Lung (tissue), 12 donors: ENCODE measurements around the gene NTN5. TPM values are rescaled to one million over a fixed set of nuclear protein-coding genes. Genes with fewer than 3 reads are reported as not detected.
A peak's percentile ranks its signal among the peaks of the same experiment; 100 is the strongest.
"Not testable (repeated sequence)": the region's sequence is repeated elsewhere in the genome, so short reads cannot be mapped to it uniquely, and the experiment has no call there.

Source experiments
- ATAC-seq: fragments of 200-7000 bp; cut with Tn5 transposase; one replicate; pipeline ENCODE4 v1.9.1; 2020; ENCODE audit warnings: moderate number of reproducible peaks; ENCODE audit not compliant: insufficient read depth, low FRiP score
- DNase-seq, 3 donors: peaks; one replicate each; pipeline ENCODE4 v3.0.0-alpha.2; 2013 to 2017
- H3K27ac ChIP-seq, 2 donors: one replicate each; pipeline ENCODE4 v1.5.1; 2013; ENCODE audit warnings: mild to moderate bottlenecking in 2 of 2, moderate library complexity in 2 of 2, control low read depth in 1 of 2, inconsistent platforms in 1 of 2, low read depth in 1 of 2, low read length in 1 of 2
- H3K27me3 ChIP-seq, 3 donors: one replicate each; pipeline ENCODE4 v1.5.1; 2013; ENCODE audit warnings: low read length in 2 of 3; ENCODE audit not compliant: control insufficient read depth in 3 of 3, insufficient read depth in 3 of 3
- H3K36me3 ChIP-seq, 4 donors: one replicate each; pipeline ENCODE4 v1.5.1; 2013; ENCODE audit warnings: low read length in 4 of 4, mild to moderate bottlenecking in 1 of 4, moderate library complexity in 1 of 4; ENCODE audit not compliant: control insufficient read depth in 4 of 4, insufficient read depth in 4 of 4
- H3K4me1 ChIP-seq, 5 donors: one replicate each; pipeline ENCODE4 v1.5.1; 2013; ENCODE audit warnings: low read length in 5 of 5, mild to moderate bottlenecking in 2 of 5, moderate library complexity in 1 of 5; ENCODE audit not compliant: control insufficient read depth in 5 of 5, insufficient read depth in 5 of 5
- H3K4me3 ChIP-seq: one replicate; pipeline ENCODE4 v1.5.1; 2013; ENCODE audit warnings: mild to moderate bottlenecking, control low read depth, moderate library complexity
- H3K9ac ChIP-seq, 2 donors: one replicate each; pipeline ENCODE4 v1.5.1; 2013; ENCODE audit warnings: low read length in 2 of 2, control low read depth in 1 of 2; ENCODE audit not compliant: insufficient read depth in 1 of 2
- H3K9me3 ChIP-seq, 4 donors: one replicate each; pipeline ENCODE4 v1.5.1; 2013; ENCODE audit warnings: low read length in 3 of 4, mild to moderate bottlenecking in 1 of 4, moderate library complexity in 1 of 4; ENCODE audit not compliant: control insufficient read depth in 4 of 4, insufficient read depth in 3 of 4
- CTCF ChIP-seq: IDR thresholded peaks from 2 replicates; pipeline ENCODE4 v1.5.1; 2012; ENCODE audit warnings: mild to moderate bottlenecking; ENCODE audit errors: control extremely low read depth, extremely low read depth
- WGBS, 2 donors: extraction: QIAGEN DNeasy Blood & Tissue Kit; methylation state at CpG; one replicate each; pipeline ENCODE4 v1.1.7; 2013; 5-methylcytosine and 5-hydroxymethylcytosine counted together
- polyA plus RNA-seq, 2 donors: library from polyadenylated mRNA; stranded (reverse); fragments of 200-250 nt; gene quantifications; one replicate each; pipeline ENCODE4 v1.2.1, GENCODE V29; 2013
- total RNA-seq, 2 donors: library from RNA; depleted of rRNA in 1 of 2; stranded (reverse); fragments of >200 nt in 1 of 2; gene quantifications; one replicate each; pipeline ENCODE4 v1.2.1, GENCODE V29; 2014 to 2021
- donor health status: control.
- donor health status: control.
- donor health status: Bipolar disorder and iron deficiency.
- donor health status: healthy.
- donor health status: DM: yes; HTN: yes; CAD: no.

Gene NTN5
- total and polyA plus RNA-seq, 4 donors, result 0.11 to 0.28 (median 0.27) TPM

GRCh38 chr19:48685583-48685982, 12.8 kb upstream of the NTN5 start:
- WGBS, 2 donors, result 87 to 95% methylated on average over 9 of the region's 9 CpGs
- no peaks in the 10 kb centered on the region for H3K9me3 ChIP-seq
- H3K27me3 ChIP-seq, result no peaks in the 10 kb centered on the region
- H3K27ac ChIP-seq, result no peak overlapping the region
- no peak for TF ChIP-seq CTCF
- H3K4me3 ChIP-seq, result no peak overlapping the region
- DNase-seq (no peak), ATAC-seq (no peak)
- no peaks in the 10 kb centered on the region for H3K36me3 ChIP-seq
- peaks cover 0 to 7% (median 0%) of the 10 kb centered on the region in 5 donors for H3K4me1 ChIP-seq
- no peak overlapping the region for H3K9ac ChIP-seq

- no peaks in the 10 kb centered on the region for H3K9me3 ChIP-seq
- no peak overlapping the region for H3K4me3 ChIP-seq
- peak; percentile 79 to 82 (median 82) for DNase-seq
- WGBS, 2 donors, result 55 to 61% methylated on average over 11 of the region's 11 CpGs
- H3K36me3 ChIP-seq, result no peaks in the 10 kb centered on the region
- peak overlapping the region in 1 of 2 donors; percentile 77 for H3K9ac ChIP-seq
- H3K4me1 ChIP-seq, result peaks cover 0 to 7% (median 0%) of the 10 kb centered on the region in 5 donors
- H3K27me3 ChIP-seq, result no peaks in the 10 kb centered on the region
- no peak overlapping the region for H3K27ac ChIP-seq
- TF ChIP-seq CTCF, result no peak
- ATAC-seq, result no peak
Measured at GRCh38 chr19:48683349-48683748, 10.5 kb upstream of the NTN5 start.

GRCh38 chr19:48681127-48681470, 8.3 kb upstream of the NTN5 start:
- H3K36me3 ChIP-seq, result no peaks in the 10 kb centered on the region
- 82% methylated on average over 7 of the region's 7 CpGs for WGBS, 2 donors
- H3K9me3 ChIP-seq, result no peaks in the 10 kb centered on the region
- H3K4me3 ChIP-seq, result no peak overlapping the region
- H3K27me3 ChIP-seq, result no peaks in the 10 kb centered on the region
- no peak overlapping the region for H3K9ac ChIP-seq
- ATAC-seq, result no peak
- no peak for TF ChIP-seq CTCF
- H3K4me1 ChIP-seq, result peaks cover 0 to 7% (median 3%) of the 10 kb centered on the region in 5 donors
- DNase-seq, result no peak
- H3K27ac ChIP-seq, result no peak overlapping the region

- no peak overlapping the region for H3K9ac ChIP-seq
- no peaks in the 10 kb centered on the region for H3K36me3 ChIP-seq
- H3K9me3 ChIP-seq, result no peaks in the 10 kb centered on the region
- TF ChIP-seq CTCF, result no peak
- H3K27ac ChIP-seq, result no peak overlapping the region
- H3K4me1 ChIP-seq, result peaks cover 0 to 8% (median 4%) of the 10 kb centered on the region in 5 donors
- H3K4me3 ChIP-seq, result no peak overlapping the region
- DNase-seq, result no peak
- no peaks in the 10 kb centered on the region for H3K27me3 ChIP-seq
- ATAC-seq, result no peak
- 93 to 95% methylated on average over 45 of the region's 45 CpGs for WGBS, 2 donors
Measured at GRCh38 chr19:48680436-48681126, 7.8 kb upstream of the NTN5 start.

- not testable (repeated sequence) for H3K9me3 ChIP-seq, H3K36me3 ChIP-seq, H3K9ac ChIP-seq, H3K27me3 ChIP-seq, H3K4me3 ChIP-seq, H3K27ac ChIP-seq, ATAC-seq, DNase-seq
- H3K4me1 ChIP-seq, result peaks cover 0 to 13% (median 7%) of the 10 kb centered on the region in 5 donors
- WGBS, 2 donors, result 89 to 97% methylated on average over 11 to 16 of the region's 19 CpGs
Measured at GRCh38 chr19:48680006-48680405, 7.2 kb upstream of the NTN5 start.
